HEK293 (cell line): ENCODE results near the gene ZNF334.

Experiments
- CTCF ChIA-PET: fragments of 350-600 bp; formaldehyde crosslinking; extraction: SDS; loops from one replicate; lab custom pipeline; 2021; ENCODE audit warnings: antibody characterized with exemption; lab: Yijun Ruan, JAX
- POLR2A ChIA-PET: fragments of 300-600 bp; formaldehyde crosslinking; extraction: SDS; loops from one replicate; lab custom pipeline; 2020; ENCODE audit warnings: antibody characterized with exemption, inconsistent platforms; lab: Yijun Ruan, JAX
- H3K27ac ChIP-seq: fragments of 200-500 bp; sonication (Bioruptor generic); 2 replicates; pipeline ENCODE4 v1.5.1; 2014; ENCODE audit warnings: low read depth, low read length, control low read depth, inconsistent platforms; ENCODE audit errors: extremely low read depth
- H3K36me3 ChIP-seq, 2 experiments: fragments of 200-500 bp in 1 of 2; sonication (Bioruptor generic) in 1 of 2; 1 replicate in 1 of 2; 2 replicates in 1 of 2; pipeline ENCODE4 v1.5.1; 2014 to 2017; ENCODE audit warnings: inconsistent platforms in 2 of 2, low read length in 2 of 2; ENCODE audit not compliant: control insufficient read depth in 2 of 2, insufficient read depth in 1 of 2
- H3K4me1 ChIP-seq: fragments of 200-500 bp; sonication (Bioruptor generic); 2 replicates; pipeline ENCODE4 v1.5.1; 2014; ENCODE audit warnings: mild to moderate bottlenecking, low read length, inconsistent platforms; ENCODE audit not compliant: control insufficient read depth, insufficient read depth
- H3K4me3 ChIP-seq: 2 replicates; pipeline ENCODE4 v1.5.1; 2011; ENCODE audit warnings: low read depth, mild to moderate bottlenecking, control low read depth, low read length, moderate library complexity
- H3K9me3 ChIP-seq: fragments of 200-500 bp; sonication (Bioruptor generic); 2 replicates; pipeline ENCODE4 v1.5.1; 2014; ENCODE audit warnings: low read depth, low read length, inconsistent platforms; ENCODE audit not compliant: control insufficient read depth, insufficient read depth
- GLI4 ChIP-seq: fragments of 450-650 bp; formaldehyde crosslinking; IDR thresholded peaks from 2 replicates; pipeline ENCODE4 v1.5.1; 2016; ENCODE audit warnings: missing biosample characterization, missing genetic modification characterization
- KLF9 ChIP-seq: fragments of 450-650 bp; formaldehyde crosslinking; IDR thresholded peaks from 2 replicates; pipeline ENCODE4 v1.5.1; 2016; ENCODE audit warnings: missing biosample characterization, missing genetic modification characterization, low read depth
- PRDM6 ChIP-seq: fragments of 450-650 bp; formaldehyde crosslinking; IDR thresholded peaks from 2 replicates; pipeline ENCODE4 v1.5.1; 2017; ENCODE audit warnings: missing biosample characterization, missing genetic modification characterization
- SP7 ChIP-seq: fragments of 450-650 bp; formaldehyde crosslinking; IDR thresholded peaks from 2 replicates; pipeline ENCODE4 v1.5.1; 2016; ENCODE audit warnings: missing biosample characterization, missing genetic modification characterization
- ZBTB17 ChIP-seq: fragments of 450-650 bp; formaldehyde crosslinking; IDR thresholded peaks from 2 replicates; pipeline ENCODE4 v1.5.1; 2016; ENCODE audit warnings: missing biosample characterization, missing genetic modification characterization
- ZBTB44 ChIP-seq: fragments of 450-650 bp; IDR thresholded peaks from 2 replicates; pipeline ENCODE4 v1.5.1; 2018; ENCODE audit warnings: missing biosample characterization, mild to moderate bottlenecking, missing genetic modification characterization
- ZBTB8A ChIP-seq: fragments of 450-650 bp; formaldehyde crosslinking; IDR thresholded peaks from 2 replicates; pipeline ENCODE4 v1.5.1; 2016; ENCODE audit warnings: missing biosample characterization, missing genetic modification characterization
- ZFP3 ChIP-seq: fragments of 450-650 bp; formaldehyde crosslinking; IDR thresholded peaks from 2 replicates; pipeline ENCODE4 v1.5.1; 2016; ENCODE audit warnings: low read depth, missing biosample characterization, missing genetic modification characterization
- ZNF175 ChIP-seq: fragments of 450-650 bp; formaldehyde crosslinking; IDR thresholded peaks from 2 replicates; pipeline ENCODE4 v1.5.1; 2016; ENCODE audit warnings: missing biosample characterization, missing genetic modification characterization
- ZNF24 ChIP-seq: fragments of 450-650 bp; formaldehyde crosslinking; IDR thresholded peaks from 2 replicates; pipeline ENCODE4 v1.5.1; 2016; ENCODE audit warnings: missing biosample characterization, missing genetic modification characterization
- ZNF248 ChIP-seq: fragments of 450-650 bp; formaldehyde crosslinking; IDR thresholded peaks from 2 replicates; pipeline ENCODE4 v1.5.1; 2017; ENCODE audit warnings: missing biosample characterization, missing genetic modification characterization
- ZNF292 ChIP-seq: fragments of 450-650 bp; formaldehyde crosslinking; IDR thresholded peaks from 2 replicates; pipeline ENCODE4 v1.5.1; 2016; ENCODE audit warnings: low read depth, missing biosample characterization, missing genetic modification characterization, borderline replicate concordance
- ZNF510 ChIP-seq: fragments of 450-650 bp; formaldehyde crosslinking; IDR thresholded peaks from 2 replicates; pipeline ENCODE4 v1.5.1; 2018; ENCODE audit warnings: mild to moderate bottlenecking, missing genetic modification characterization, missing biosample characterization; ENCODE audit not compliant: insufficient replicate concordance
- ZNF514 ChIP-seq: fragments of 450-650 bp; formaldehyde crosslinking; IDR thresholded peaks from 2 replicates; pipeline ENCODE4 v1.5.1; 2016; ENCODE audit warnings: missing biosample characterization, missing genetic modification characterization
- ZNF549 ChIP-seq: fragments of 450-650 bp; IDR thresholded peaks from 2 replicates; pipeline ENCODE4 v1.5.1; 2018; ENCODE audit warnings: missing biosample characterization, missing genetic modification characterization, mild to moderate bottlenecking, inconsistent platforms, moderate library complexity
- ZNF624 ChIP-seq: fragments of 450-650 bp; formaldehyde crosslinking; IDR thresholded peaks from 2 replicates; pipeline ENCODE4 v1.5.1; 2017; ENCODE audit warnings: missing biosample characterization, missing genetic modification characterization
- ZNF768 ChIP-seq: fragments of 450-650 bp; formaldehyde crosslinking; IDR thresholded peaks from 2 replicates; pipeline ENCODE4 v1.5.1; 2018; ENCODE audit warnings: missing biosample characterization, mild to moderate bottlenecking, missing genetic modification characterization
- ZSCAN16 ChIP-seq: fragments of 450-650 bp; formaldehyde crosslinking; IDR thresholded peaks from 2 replicates; pipeline ENCODE4 v1.5.1; 2016; ENCODE audit warnings: missing biosample characterization, missing genetic modification characterization
- TF ChIP-seq, protein P1 (sequence below): fragments of 450-650 bp; formaldehyde crosslinking; IDR thresholded peaks from 2 replicates; pipeline ENCODE4 v1.5.1; 2017; ENCODE audit warnings: missing biosample characterization, mild to moderate bottlenecking, missing genetic modification characterization, moderate library complexity
- TF ChIP-seq, protein P2 (sequence below): fragments of 450-650 bp; formaldehyde crosslinking; IDR thresholded peaks from 2 replicates; pipeline ENCODE4 v1.5.1; 2016; ENCODE audit warnings: missing biosample characterization, missing genetic modification characterization
- TF ChIP-seq, protein P3 (sequence below): fragments of 450-650 bp; formaldehyde crosslinking; IDR thresholded peaks from 2 replicates; pipeline ENCODE4 v1.5.1; 2016; ENCODE audit warnings: missing biosample characterization, missing genetic modification characterization

Gene ZNF334

GRCh38 chr20:46468508-46468907 lies 44.9 kb downstream of the ZNF334 start:
- Histone ChIP-seq H3K9me3 (no peaks in the 10 kb centered on the region), H3K36me3 (no peaks in the 10 kb centered on the region), H3K27ac (no peak overlapping the region), H3K4me1 (no peaks in the 10 kb centered on the region), H3K4me3 (no peak overlapping the region)
- no peak for TF ChIP-seq ZBTB17
- TF ChIP-seq ZNF292: no peak
- no peak for TF ChIP-seq ZBTB44 (tag by site-specific recombination)
- TF ChIP-seq, protein P1, sequence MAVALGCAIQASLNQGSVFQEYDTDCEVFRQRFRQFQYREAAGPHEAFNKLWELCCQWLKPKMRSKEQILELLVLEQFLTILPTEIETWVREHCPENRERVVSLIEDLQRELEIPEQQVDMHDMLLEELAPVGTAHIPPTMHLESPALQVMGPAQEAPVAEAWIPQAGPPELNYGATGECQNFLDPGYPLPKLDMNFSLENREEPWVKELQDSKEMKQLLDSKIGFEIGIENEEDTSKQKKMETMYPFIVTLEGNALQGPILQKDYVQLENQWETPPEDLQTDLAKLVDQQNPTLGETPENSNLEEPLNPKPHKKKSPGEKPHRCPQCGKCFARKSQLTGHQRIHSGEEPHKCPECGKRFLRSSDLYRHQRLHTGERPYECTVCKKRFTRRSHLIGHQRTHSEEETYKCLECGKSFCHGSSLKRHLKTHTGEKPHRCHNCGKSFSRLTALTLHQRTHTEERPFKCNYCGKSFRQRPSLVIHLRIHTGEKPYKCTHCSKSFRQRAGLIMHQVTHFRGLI: no peak
- no peak for TF ChIP-seq ZNF514 (tag by site-specific recombination)
- TF ChIP-seq, protein P2, sequence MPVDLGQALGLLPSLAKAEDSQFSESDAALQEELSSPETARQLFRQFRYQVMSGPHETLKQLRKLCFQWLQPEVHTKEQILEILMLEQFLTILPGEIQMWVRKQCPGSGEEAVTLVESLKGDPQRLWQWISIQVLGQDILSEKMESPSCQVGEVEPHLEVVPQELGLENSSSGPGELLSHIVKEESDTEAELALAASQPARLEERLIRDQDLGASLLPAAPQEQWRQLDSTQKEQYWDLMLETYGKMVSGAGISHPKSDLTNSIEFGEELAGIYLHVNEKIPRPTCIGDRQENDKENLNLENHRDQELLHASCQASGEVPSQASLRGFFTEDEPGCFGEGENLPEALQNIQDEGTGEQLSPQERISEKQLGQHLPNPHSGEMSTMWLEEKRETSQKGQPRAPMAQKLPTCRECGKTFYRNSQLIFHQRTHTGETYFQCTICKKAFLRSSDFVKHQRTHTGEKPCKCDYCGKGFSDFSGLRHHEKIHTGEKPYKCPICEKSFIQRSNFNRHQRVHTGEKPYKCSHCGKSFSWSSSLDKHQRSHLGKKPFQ (tag by site-specific recombination): no peak
- TF ChIP-seq ZNF248 (tag by site-specific recombination): no peak
- no peak for TF ChIP-seq ZFP3 (tag by site-specific recombination)
- POLR2A ChIA-PET: no interaction called here
- CTCF ChIA-PET: no interaction called here

DNA sequence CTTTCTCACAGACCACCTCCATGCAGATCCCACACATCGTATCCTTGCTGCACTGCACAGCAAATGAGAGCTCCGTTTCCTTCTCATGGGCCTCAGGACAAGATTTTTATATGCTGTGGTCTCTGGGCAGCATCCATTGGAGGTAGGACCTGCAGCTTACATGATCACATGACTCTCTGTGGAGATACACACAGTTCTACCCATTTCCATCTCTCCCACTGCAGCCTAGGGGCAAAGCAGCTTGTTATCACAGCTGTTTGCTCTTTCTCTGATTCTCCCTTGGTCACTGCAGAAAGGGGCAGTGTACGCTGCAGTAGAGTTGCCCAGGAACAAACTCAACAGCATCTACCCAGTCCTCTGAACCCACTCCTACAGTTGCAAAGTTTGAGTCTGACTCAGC lies 48.9 kb downstream of the ZNF334 start:
- Histone ChIP-seq H3K27ac (no peak overlapping the region), H3K9me3 (no peaks in the 10 kb centered on the region), H3K4me3 (no peak overlapping the region), H3K36me3 (no peaks in the 10 kb centered on the region), H3K4me1 (no peaks in the 10 kb centered on the region)
- POLR2A ChIA-PET: no interaction called here
- CTCF ChIA-PET: no interaction called here
- TF ChIP-seq ZNF624 (tag by site-specific recombination) (no peak), ZNF24 (tag by site-specific recombination) (no peak), PRDM6 (tag by site-specific recombination) (no peak), KLF9 (tag by site-specific recombination) (no peak), ZNF549 (tag by site-specific recombination) (no peak), GLI4 (tag by site-specific recombination) (no peak), ZNF175 (tag by site-specific recombination) (no peak), SP7 (tag by site-specific recombination) (no peak), ZBTB8A (tag by site-specific recombination) (no peak), ZSCAN16 (tag by site-specific recombination) (no peak), ZNF510 (no peak), ZNF768 (tag by site-specific recombination) (no peak)
- TF ChIP-seq, protein P3, sequence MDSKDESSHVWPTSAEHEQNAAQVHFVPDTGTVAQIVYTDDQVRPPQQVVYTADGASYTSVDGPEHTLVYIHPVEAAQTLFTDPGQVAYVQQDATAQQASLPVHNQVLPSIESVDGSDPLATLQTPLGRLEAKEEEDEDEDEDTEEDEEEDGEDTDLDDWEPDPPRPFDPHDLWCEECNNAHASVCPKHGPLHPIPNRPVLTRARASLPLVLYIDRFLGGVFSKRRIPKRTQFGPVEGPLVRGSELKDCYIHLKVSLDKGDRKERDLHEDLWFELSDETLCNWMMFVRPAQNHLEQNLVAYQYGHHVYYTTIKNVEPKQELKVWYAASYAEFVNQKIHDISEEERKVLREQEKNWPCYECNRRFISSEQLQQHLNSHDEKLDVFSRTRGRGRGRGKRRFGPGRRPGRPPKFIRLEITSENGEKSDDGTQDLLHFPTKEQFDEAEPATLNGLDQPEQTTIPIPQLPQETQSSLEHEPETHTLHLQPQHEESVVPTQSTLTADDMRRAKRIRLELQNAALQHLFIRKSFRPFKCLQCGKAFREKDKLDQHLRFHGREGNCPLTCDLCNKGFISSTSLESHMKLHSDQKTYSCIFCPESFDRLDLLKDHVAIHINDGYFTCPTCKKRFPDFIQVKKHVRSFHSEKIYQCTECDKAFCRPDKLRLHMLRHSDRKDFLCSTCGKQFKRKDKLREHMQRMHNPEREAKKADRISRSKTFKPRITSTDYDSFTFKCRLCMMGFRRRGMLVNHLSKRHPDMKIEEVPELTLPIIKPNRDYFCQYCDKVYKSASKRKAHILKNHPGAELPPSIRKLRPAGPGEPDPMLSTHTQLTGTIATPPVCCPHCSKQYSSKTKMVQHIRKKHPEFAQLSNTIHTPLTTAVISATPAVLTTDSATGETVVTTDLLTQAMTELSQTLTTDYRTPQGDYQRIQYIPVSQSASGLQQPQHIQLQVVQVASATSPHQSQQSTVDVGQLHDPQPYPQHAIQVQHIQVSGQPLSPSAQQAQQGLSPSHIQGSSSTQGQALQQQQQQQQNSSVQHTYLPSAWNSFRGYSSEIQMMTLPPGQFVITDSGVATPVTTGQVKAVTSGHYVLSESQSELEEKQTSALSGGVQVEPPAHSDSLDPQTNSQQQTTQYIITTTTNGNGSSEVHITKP (tag by site-specific recombination): no peak
